ENCODE results near the gene LYSMD4.
A peak's percentile ranks its signal among the peaks of the same experiment; 100 is the strongest.

LYSMD4 gene

GRCh38 chr15:99731336-99732123 is 1.7 kb downstream of the LYSMD4 start:
- no peak for DNase-seq (ENCODE audit: low read depth in 2 of 2)

- no peak for DNase-seq (ENCODE audit: low read depth in 2 of 2)
Observed at GRCh38 chr15:99729920-99730319, 3.3 kb downstream of the LYSMD4 start.

GRCh38 chr15:99729327-99729726 is 3.9 kb downstream of the LYSMD4 start:
- no peak for DNase-seq (ENCODE audit: low read depth in 2 of 2)

- DNase-seq (ENCODE audit: low read depth in 2 of 2) = no peak
Observed at GRCh38 chr15:99728916-99729315, 4.3 kb downstream of the LYSMD4 start.

GRCh38 chr15:99727733-99728132 is 5.5 kb downstream of the LYSMD4 start:
- DNase-seq (ENCODE audit: low read depth in 2 of 2) = no peak

GRCh38 chr15:99727330-99727729 is 5.9 kb downstream of the LYSMD4 start:
- no peak for DNase-seq (ENCODE audit: low read depth in 2 of 2)

- no peak for DNase-seq (ENCODE audit: low read depth in 2 of 2)
Observed at GRCh38 chr15:99726333-99726732, 6.9 kb downstream of the LYSMD4 start.

GRCh38 chr15:99722406-99722805 is 10.8 kb downstream of the LYSMD4 start:
- no peak for DNase-seq (ENCODE audit: low read depth in 2 of 2)

GRCh38 chr15:99721896-99722295 is 11.3 kb downstream of the LYSMD4 start:
- DNase-seq (ENCODE audit: low read depth in 2 of 2) = no peak

GRCh38 chr15:99721104-99721778 is 12.0 kb downstream of the LYSMD4 start:
- no peak for DNase-seq (ENCODE audit: low read depth in 2 of 2)

- no peak for DNase-seq (ENCODE audit: low read depth in 2 of 2)
Observed at GRCh38 chr15:99720533-99720932, 12.7 kb downstream of the LYSMD4 start.

- DNase-seq (ENCODE audit: low read depth in 2 of 2) = no peak
Observed at GRCh38 chr15:99719096-99719541, 14.1 kb downstream of the LYSMD4 start.

GRCh38 chr15:99718421-99718820 is 14.8 kb downstream of the LYSMD4 start:
- no peak for DNase-seq (ENCODE audit: low read depth in 2 of 2)

GRCh38 chr15:99717161-99718009 is 15.9 kb downstream of the LYSMD4 start:
- no peak for DNase-seq (ENCODE audit: low read depth in 2 of 2)

GRCh38 chr15:99716540-99717095 is 16.6 kb downstream of the LYSMD4 start:
- no peak for DNase-seq (ENCODE audit: low read depth in 2 of 2)

- DNase-seq (ENCODE audit: low read depth in 2 of 2) = no peak
Observed at GRCh38 chr15:99712415-99712814, 20.8 kb downstream of the LYSMD4 start.

- no peak for DNase-seq (ENCODE audit: low read depth in 2 of 2)
Observed at GRCh38 chr15:99711625-99712024, 21.6 kb downstream of the LYSMD4 start.

- DNase-seq (ENCODE audit: low read depth in 2 of 2) = no peak
Observed at GRCh38 chr15:99709243-99709986, 23.8 kb downstream of the LYSMD4 start.

- no peak for DNase-seq (ENCODE audit: low read depth in 2 of 2)
Observed at GRCh38 chr15:99708563-99708962, 24.7 kb downstream of the LYSMD4 start.

- peak in 1 of 2 donors; percentile 19 for DNase-seq (ENCODE audit: low read depth in 2 of 2)
Observed at GRCh38 chr15:99707473-99708270, 25.6 kb downstream of the LYSMD4 start.
